Endothelial cell of umbilical vein (primary cell): Measurements from ENCODE around the gene CDC23.

Experiments used
- MAX ChIP-seq: IDR thresholded peaks from 2 replicates; pipeline ENCODE4 v1.6.1; 2011; ENCODE audit not compliant: insufficient read depth, insufficient read length
- POLR2A ChIP-seq: IDR thresholded peaks from 2 replicates; pipeline ENCODE4 v1.6.1; 2012; ENCODE audit warnings: low read depth, mild to moderate bottlenecking, control low read depth, low read length
- POLR2AphosphoS5 ChIP-seq: IDR thresholded peaks from 2 replicates; pipeline ENCODE4 v1.6.1; 2012; ENCODE audit warnings: low read depth, mild to moderate bottlenecking, control low read depth, low read length, moderate library complexity; ENCODE audit not compliant: insufficient read depth
- TF ChIP-seq, protein P1 (sequence below), 2 donors: IDR thresholded peaks; 1 replicate in 1 of 2; 2 replicates in 1 of 2; pipeline ENCODE4 v1.5.1; 2011; ENCODE audit warnings: low read length in 2 of 2, mild to moderate bottlenecking in 2 of 2, moderate library complexity in 2 of 2, control low read depth in 1 of 2, inconsistent platforms in 1 of 2, low read depth in 1 of 2; ENCODE audit not compliant: insufficient read depth in 1 of 2; ENCODE audit errors: extremely low read depth in 1 of 2

DNA sequence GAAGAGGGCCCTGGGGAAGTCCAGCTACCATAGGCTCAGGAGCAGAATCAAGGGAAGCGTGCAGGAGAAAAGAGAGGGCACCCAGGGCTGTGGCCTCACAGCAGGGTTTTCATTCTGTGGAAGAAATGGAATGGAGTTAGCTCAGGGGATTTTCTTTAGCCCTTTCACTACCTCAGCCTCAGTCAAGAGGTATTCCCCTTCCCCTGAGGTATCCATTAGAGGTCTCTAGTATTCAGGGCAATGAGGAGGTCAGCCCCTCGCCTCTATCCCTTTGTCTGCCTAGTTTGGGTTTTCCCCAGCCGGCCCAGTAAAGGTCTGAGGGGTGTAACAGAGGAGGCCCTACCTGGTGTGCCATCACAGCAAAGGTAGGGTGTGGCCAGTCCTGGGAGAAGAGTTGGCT is 39.8 kb upstream of the CDC23 start:
- TF ChIP-seq, protein P1, sequence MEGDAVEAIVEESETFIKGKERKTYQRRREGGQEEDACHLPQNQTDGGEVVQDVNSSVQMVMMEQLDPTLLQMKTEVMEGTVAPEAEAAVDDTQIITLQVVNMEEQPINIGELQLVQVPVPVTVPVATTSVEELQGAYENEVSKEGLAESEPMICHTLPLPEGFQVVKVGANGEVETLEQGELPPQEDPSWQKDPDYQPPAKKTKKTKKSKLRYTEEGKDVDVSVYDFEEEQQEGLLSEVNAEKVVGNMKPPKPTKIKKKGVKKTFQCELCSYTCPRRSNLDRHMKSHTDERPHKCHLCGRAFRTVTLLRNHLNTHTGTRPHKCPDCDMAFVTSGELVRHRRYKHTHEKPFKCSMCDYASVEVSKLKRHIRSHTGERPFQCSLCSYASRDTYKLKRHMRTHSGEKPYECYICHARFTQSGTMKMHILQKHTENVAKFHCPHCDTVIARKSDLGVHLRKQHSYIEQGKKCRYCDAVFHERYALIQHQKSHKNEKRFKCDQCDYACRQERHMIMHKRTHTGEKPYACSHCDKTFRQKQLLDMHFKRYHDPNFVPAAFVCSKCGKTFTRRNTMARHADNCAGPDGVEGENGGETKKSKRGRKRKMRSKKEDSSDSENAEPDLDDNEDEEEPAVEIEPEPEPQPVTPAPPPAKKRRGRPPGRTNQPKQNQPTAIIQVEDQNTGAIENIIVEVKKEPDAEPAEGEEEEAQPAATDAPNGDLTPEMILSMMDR (IDR thresholded peaks at IDR 0.05; ENCODE audit: extremely low read depth in 1 of 2, insufficient read depth in 1 of 2, low read depth in 1 of 2, low read length in 2 of 2): no peak
- no peak for TF ChIP-seq POLR2A
- TF ChIP-seq MAX: no peak
- no peak for TF ChIP-seq POLR2AphosphoS5
